Endometrial microvascular endothelial cells (primary cell): ENCODE data around the gene SETDB2. TPM values are rescaled to one million over a fixed set of nuclear protein-coding genes. Genes with fewer than 3 reads are reported as not detected.

Experiments
- total RNA-seq: library from RNA; depleted of rRNA; stranded (reverse); fragments of >200 nt; gene quantifications from one replicate; pipeline ENCODE4 v1.2.3, GENCODE V29; 2015; ENCODE audit errors: inconsistent ontology term

SETDB2 gene
- total RNA-seq, 1 donor from 2014 or later, result 12.2 TPM

Other genes starting within 250 kb of the SETDB2 start
- not detected for gene MLNR, start 223.9 kb upstream of the SETDB2 start, total RNA-seq
- gene CDADC1, start 196.3 kb upstream of the SETDB2 start, total RNA-seq, result 1.8 TPM
- gene CAB39L, start 210 bp upstream of the SETDB2 start, total RNA-seq, result 4.0 TPM
- 27.7 TPM for gene PHF11, start 51.7 kb downstream of the SETDB2 start, total RNA-seq
- gene RCBTB1, start 141.3 kb downstream of the SETDB2 start, total RNA-seq, result 19.1 TPM
- gene ARL11, start 184.2 kb downstream of the SETDB2 start, total RNA-seq, result not detected
- 57.3 TPM for gene EBPL, start 247.2 kb downstream of the SETDB2 start, total RNA-seq